ENCODE results near the gene FBXL13. TPM values are rescaled to one million over a fixed set of nuclear protein-coding genes. Genes with fewer than 3 reads are reported as not detected.

FBXL13 gene
- total RNA-seq, 2 experiments from 2014 or later = 1.6 to 2.0 TPM

DNA sequence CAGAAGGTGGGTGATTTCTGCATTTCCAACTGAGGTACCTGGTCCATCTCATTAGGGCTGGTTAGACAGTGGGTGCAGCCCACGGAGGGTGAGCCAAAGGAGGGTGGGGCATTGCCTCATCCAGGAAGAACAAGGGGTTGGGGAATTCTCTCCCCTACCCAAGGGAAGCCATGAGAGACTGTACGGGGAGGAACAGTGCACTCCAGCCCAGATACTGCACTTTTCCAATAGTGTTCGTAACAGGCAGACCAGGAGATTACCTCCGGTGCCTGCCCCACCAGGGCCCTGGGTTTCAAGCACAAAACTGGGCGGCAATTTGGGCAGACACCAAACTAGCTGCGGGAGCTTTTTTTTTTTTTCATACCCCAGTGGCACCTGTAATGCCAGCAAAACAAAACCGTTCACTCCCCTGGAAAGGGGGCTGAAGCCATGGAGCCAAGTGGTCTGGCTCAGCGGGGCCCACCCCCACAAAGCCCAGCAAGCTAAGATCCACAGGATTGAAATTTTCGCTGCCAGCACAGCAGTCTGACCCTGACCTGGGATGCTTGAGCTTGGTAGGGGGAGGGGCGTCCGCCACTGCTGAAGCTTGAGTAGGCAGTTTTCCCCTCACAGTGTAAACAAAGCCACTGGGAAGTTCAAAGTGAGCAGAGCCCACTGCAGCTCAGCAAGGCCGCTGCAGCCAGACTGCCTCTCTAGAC, 31.6 kb upstream of the FBXL13 start:
- ChIA-PET POLR2A (no interaction called here), CTCF (ENCODE audit: unreplicated experiment) (no interaction called here)
- no peaks in the 10 kb centered on the region for H3K79me2 ChIP-seq (ENCODE audit: insufficient read depth, low read depth, low read length)
- H3K4me1 ChIP-seq (ENCODE audit: insufficient read depth, low read length, poor library complexity, severe bottlenecking) = no peaks in the 10 kb centered on the region
- no peak overlapping the region for H2AFZ ChIP-seq (ENCODE audit: low read length)
- H3K4me3 ChIP-seq (ENCODE audit: low read depth, low read length, poor library complexity, severe bottlenecking) = no peak overlapping the region
- intact Hi-C loops (cut with micrococcal nuclease; ENCODE audit: unreplicated experiment) = no loop called here
- TF ChIP-seq, protein P1, sequence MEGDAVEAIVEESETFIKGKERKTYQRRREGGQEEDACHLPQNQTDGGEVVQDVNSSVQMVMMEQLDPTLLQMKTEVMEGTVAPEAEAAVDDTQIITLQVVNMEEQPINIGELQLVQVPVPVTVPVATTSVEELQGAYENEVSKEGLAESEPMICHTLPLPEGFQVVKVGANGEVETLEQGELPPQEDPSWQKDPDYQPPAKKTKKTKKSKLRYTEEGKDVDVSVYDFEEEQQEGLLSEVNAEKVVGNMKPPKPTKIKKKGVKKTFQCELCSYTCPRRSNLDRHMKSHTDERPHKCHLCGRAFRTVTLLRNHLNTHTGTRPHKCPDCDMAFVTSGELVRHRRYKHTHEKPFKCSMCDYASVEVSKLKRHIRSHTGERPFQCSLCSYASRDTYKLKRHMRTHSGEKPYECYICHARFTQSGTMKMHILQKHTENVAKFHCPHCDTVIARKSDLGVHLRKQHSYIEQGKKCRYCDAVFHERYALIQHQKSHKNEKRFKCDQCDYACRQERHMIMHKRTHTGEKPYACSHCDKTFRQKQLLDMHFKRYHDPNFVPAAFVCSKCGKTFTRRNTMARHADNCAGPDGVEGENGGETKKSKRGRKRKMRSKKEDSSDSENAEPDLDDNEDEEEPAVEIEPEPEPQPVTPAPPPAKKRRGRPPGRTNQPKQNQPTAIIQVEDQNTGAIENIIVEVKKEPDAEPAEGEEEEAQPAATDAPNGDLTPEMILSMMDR (conservative IDR thresholded peaks at IDR 0.05; ENCODE audit: low read length) = no peak
- TF ChIP-seq EZH2phosphoT487 (IDR thresholded peaks at IDR 0.05; ENCODE audit: borderline replicate concordance, low read depth, low read length) = no peak
- H3K36me3 ChIP-seq (ENCODE audit: insufficient read depth, low read length) = peaks cover 29% of the 10 kb centered on the region
- H3K27ac ChIP-seq (ENCODE audit: low read depth, low read length, poor library complexity, severe bottlenecking) = no peak overlapping the region
- no peaks in the 10 kb centered on the region for H3K9me2 ChIP-seq (ENCODE audit: insufficient read depth, low read length)
- no peak for DNase-seq (ENCODE audit: low spot score)
- no peaks in the 10 kb centered on the region for H4K20me1 ChIP-seq (ENCODE audit: insufficient read depth, low read length)
- no peaks in the 10 kb centered on the region for H3K9me3 ChIP-seq (ENCODE audit: low read length)
- BruUV-seq (replicated peaks) = no TSS peak
- no peak overlapping the region for H3K4me2 ChIP-seq (ENCODE audit: low read length)

DNA sequence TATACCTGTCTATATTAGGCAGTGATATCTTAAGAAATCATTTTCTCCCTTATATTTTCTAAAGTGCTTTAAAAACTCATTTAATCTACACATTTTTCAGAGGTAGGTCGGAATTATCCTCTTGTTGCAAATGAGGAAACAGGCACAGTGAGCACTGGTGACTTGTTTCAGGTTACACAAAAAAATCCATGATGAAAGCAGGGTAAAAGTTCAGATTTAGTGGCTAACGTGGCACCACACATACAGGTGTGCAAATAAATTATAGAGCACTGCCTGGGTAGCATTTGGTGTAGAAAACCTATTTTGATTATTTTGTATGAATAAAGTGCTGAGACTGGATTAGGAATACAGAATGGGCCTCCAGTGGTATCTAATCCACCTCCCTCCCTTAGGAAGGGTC, 26.9 kb upstream of the FBXL13 start:
- H4K20me1 ChIP-seq (ENCODE audit: insufficient read depth, low read length) = 0 out of 2 replicates have a peak, but pooled peaks cover 2% of the 10 kb centered on the region
- intact Hi-C loops (cut with micrococcal nuclease; ENCODE audit: unreplicated experiment) = no loop called here
- BruUV-seq (replicated peaks) = no TSS peak
- DNase-seq (ENCODE audit: low spot score) = no peak
- TF ChIP-seq EZH2phosphoT487 (IDR thresholded peaks at IDR 0.05; ENCODE audit: borderline replicate concordance, low read depth, low read length) = no peak
- TF ChIP-seq, protein P1 (conservative IDR thresholded peaks at IDR 0.05; ENCODE audit: low read length) = no peak
- H3K9me3 ChIP-seq (ENCODE audit: low read length) = no peaks in the 10 kb centered on the region
- H3K79me2 ChIP-seq (ENCODE audit: insufficient read depth, low read depth, low read length) = no peaks in the 10 kb centered on the region
- H2AFZ ChIP-seq (ENCODE audit: low read length) = no peak overlapping the region
- H3K4me2 ChIP-seq (ENCODE audit: low read length) = no peak overlapping the region
- no peaks in the 10 kb centered on the region for H3K9me2 ChIP-seq (ENCODE audit: insufficient read depth, low read length)
- POLR2A ChIA-PET = no interaction called here
- CTCF ChIA-PET (ENCODE audit: unreplicated experiment) = no interaction called here
- H3K4me3 ChIP-seq (ENCODE audit: low read depth, low read length, poor library complexity, severe bottlenecking) = no peak overlapping the region
- peaks cover 58% of the 10 kb centered on the region for H3K36me3 ChIP-seq (ENCODE audit: insufficient read depth, low read length)
- no peak overlapping the region for H3K27ac ChIP-seq (ENCODE audit: low read depth, low read length, poor library complexity, severe bottlenecking)
- no peaks in the 10 kb centered on the region for H3K4me1 ChIP-seq (ENCODE audit: insufficient read depth, low read length, poor library complexity, severe bottlenecking)

DNA sequence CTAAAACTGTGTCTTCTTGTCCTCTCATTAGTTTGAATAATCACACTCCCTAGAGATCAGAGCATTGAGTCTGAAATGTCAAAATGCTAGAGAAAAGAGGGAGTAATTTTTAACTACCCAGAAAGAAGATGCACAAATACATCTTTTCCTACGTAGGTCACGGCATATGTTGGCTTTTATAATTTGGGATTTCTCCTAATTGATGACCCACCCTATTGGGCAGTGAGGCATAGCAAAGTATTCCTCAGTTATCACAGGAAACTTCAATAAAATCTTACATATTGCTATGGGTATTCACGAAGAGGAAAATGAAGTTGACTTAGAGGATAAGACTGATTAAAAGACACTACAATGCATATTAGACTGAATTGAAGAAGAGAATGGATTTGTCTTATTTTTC, 25.8 kb upstream of the FBXL13 start:
- Histone ChIP-seq H2AFZ (ENCODE audit: low read length) (no peak overlapping the region), H4K20me1 (ENCODE audit: insufficient read depth, low read length) (0 out of 2 replicates have a peak, but pooled peaks cover 2% of the 10 kb centered on the region), H3K27ac (ENCODE audit: low read depth, low read length, poor library complexity, severe bottlenecking) (no peak overlapping the region), H3K4me2 (ENCODE audit: low read length) (no peak overlapping the region), H3K9me3 (ENCODE audit: low read length) (no peaks in the 10 kb centered on the region), H3K9me2 (ENCODE audit: insufficient read depth, low read length) (no peaks in the 10 kb centered on the region), H3K79me2 (ENCODE audit: insufficient read depth, low read depth, low read length) (no peaks in the 10 kb centered on the region), H3K4me1 (ENCODE audit: insufficient read depth, low read length, poor library complexity, severe bottlenecking) (no peaks in the 10 kb centered on the region), H3K4me3 (ENCODE audit: low read depth, low read length, poor library complexity, severe bottlenecking) (no peak overlapping the region), H3K36me3 (ENCODE audit: insufficient read depth, low read length) (peaks cover 67% of the 10 kb centered on the region)
- CTCF ChIA-PET (ENCODE audit: unreplicated experiment) = no interaction called here
- no peak for DNase-seq (ENCODE audit: low spot score)
- intact Hi-C loops (cut with micrococcal nuclease; ENCODE audit: unreplicated experiment) = no loop called here
- no peak for TF ChIP-seq EZH2phosphoT487 (IDR thresholded peaks at IDR 0.05; ENCODE audit: borderline replicate concordance, low read depth, low read length)
- TF ChIP-seq, protein P1 (conservative IDR thresholded peaks at IDR 0.05; ENCODE audit: low read length) = no peak
- POLR2A ChIA-PET = interaction anchor here (0.8 kb wide), 1 partner anchor 42 kb away, joined by 3 read pairs; no protein-coding TSS in a partner anchor
- no TSS peak for BruUV-seq (replicated peaks)

Measured in OCI-LY7 (cell line).